GM19025 (cell line): Measurements from ENCODE around the gene ATG2A.
"Not testable (repeated sequence)": the region's sequence is repeated elsewhere in the genome, so short reads cannot be mapped to it uniquely, and the experiment has no call there.

Source experiments
- ATAC-seq: cut with Tn5 transposase; IDR thresholded peaks from one replicate; pipeline ENCODE4 v1.9.1; 2021; ENCODE audit warnings: mild to moderate bottlenecking, low read depth, moderate library complexity; ENCODE audit not compliant: unreplicated experiment

Gene ATG2A

GRCh38 chr11:64845776-64846129 lies 71.3 kb downstream of the ATG2A start:
- ATAC-seq = not testable (repeated sequence)

GRCh38 chr11:64845129-64845775 lies 71.8 kb downstream of the ATG2A start:
- no peak for ATAC-seq
